Measurements from ENCODE around the gene B4GALT4. TPM values are rescaled to one million over a fixed set of nuclear protein-coding genes. Genes with fewer than 3 reads are reported as not detected.
A peak's percentile ranks its signal among the peaks of the same experiment; 100 is the strongest.

B4GALT4 gene
- total RNA-seq, 2 donors from 2014 or later: 12.5 to 14.8 TPM

- intact Hi-C loops (cut with DNase I): no loop called here
- H3K4me1 ChIP-seq: peaks cover 42% of the 10 kb centered on the region
- H3K36me3 ChIP-seq (replicated peaks in 1 of 2; ENCODE audit: insufficient read depth in 1 of 2, low read depth in 2 of 2): no peaks in the 10 kb centered on the region
- H3K4me3 ChIP-seq: no peak overlapping the region
- no peak for TF ChIP-seq POLR2A (IDR thresholded peaks at IDR 0.05)
- TF ChIP-seq CTCF (IDR thresholded peaks at IDR 0.05): no peak
- ATAC-seq: no peak
- no peaks in the 10 kb centered on the region for H3K27me3 ChIP-seq
- no peaks in the 10 kb centered on the region for H3K9me3 ChIP-seq
- no peak for DNase-seq
- WGBS, 2 donors: 74% methylated on average over 4 to 5 of the region's 5 CpGs
- H3K27ac ChIP-seq: no peak overlapping the region
Measured at GRCh38 chr3:119205685-119206084, 35.0 kb downstream of the B4GALT4 start.

GRCh38 chr3:119205209-119205608 is 35.5 kb downstream of the B4GALT4 start:
- Histone ChIP-seq H3K27ac (peak overlapping the region in 1 of 4 donors; percentile 21), H3K36me3 (replicated peaks in 1 of 2; ENCODE audit: insufficient read depth in 1 of 2, low read depth in 2 of 2) (no peaks in the 10 kb centered on the region), H3K4me3 (no peak overlapping the region), H3K4me1 (peaks cover 37% of the 10 kb centered on the region), H3K9me3 (no peaks in the 10 kb centered on the region), H3K27me3 (no peaks in the 10 kb centered on the region)
- 48 to 52% methylated on average over 8 of the region's 8 CpGs for WGBS, 2 donors
- ATAC-seq (no peak), DNase-seq (no peak)
- intact Hi-C loops (cut with DNase I): no loop called here
- TF ChIP-seq POLR2A (IDR thresholded peaks at IDR 0.05) (no peak), CTCF (IDR thresholded peaks at IDR 0.05) (no peak)

- no peak for ATAC-seq
- WGBS, 2 donors: 65 to 80% methylated on average over 1 of the region's 1 CpG
- TF ChIP-seq CTCF (IDR thresholded peaks at IDR 0.05): no peak
Measured at GRCh38 chr3:119195911-119196310, 44.8 kb downstream of the B4GALT4 start.

GRCh38 chr3:119195151-119195476 is 45.6 kb downstream of the B4GALT4 start:
- Histone ChIP-seq H3K4me3 (no peak overlapping the region), H3K9me3 (no peaks in the 10 kb centered on the region), H3K36me3 (replicated peaks in 1 of 2; ENCODE audit: insufficient read depth in 1 of 2, low read depth in 2 of 2) (no peaks in the 10 kb centered on the region), H3K4me1 (no peaks in the 10 kb centered on the region), H3K27me3 (no peaks in the 10 kb centered on the region), H3K27ac (no peak overlapping the region)
- no peak for DNase-seq
- no peak for TF ChIP-seq CTCF (IDR thresholded peaks at IDR 0.05)
- TF ChIP-seq POLR2A (IDR thresholded peaks at IDR 0.05): no peak
- 43 to 86% methylated on average over 1 of the region's 1 CpG for whole genome bisulfite sequencing, 2 donors
- no peak for ATAC-seq
- intact Hi-C loops (cut with DNase I): no loop called here

More at GRCh38 chr3:119195911-119196310, 44.8 kb downstream of the B4GALT4 start:
- intact Hi-C loops (cut with DNase I): no loop called here
- Histone ChIP-seq H3K27ac (no peak overlapping the region), H3K27me3 (no peaks in the 10 kb centered on the region), H3K4me3 (no peak overlapping the region), H3K4me1 (no peaks in the 10 kb centered on the region), H3K36me3 (replicated peaks in 1 of 2; ENCODE audit: insufficient read depth in 1 of 2, low read depth in 2 of 2) (no peaks in the 10 kb centered on the region), H3K9me3 (no peaks in the 10 kb centered on the region)
- no peak for DNase-seq

- no peak for DNase-seq
- WGBS, 2 donors: 69 to 75% methylated on average over 7 of the region's 7 CpGs
- Histone ChIP-seq H3K27ac (no peak overlapping the region), H3K27me3 (no peaks in the 10 kb centered on the region), H3K4me1 (no peaks in the 10 kb centered on the region), H3K4me3 (no peak overlapping the region), H3K9me3 (no peaks in the 10 kb centered on the region), H3K36me3 (replicated peaks in 1 of 2; ENCODE audit: insufficient read depth in 1 of 2, low read depth in 2 of 2) (no peaks in the 10 kb centered on the region)
- intact Hi-C loops (cut with DNase I): no loop called here
- ATAC-seq: no peak
- no peak for TF ChIP-seq POLR2A (IDR thresholded peaks at IDR 0.05)
Measured at GRCh38 chr3:119194237-119195150, 46.2 kb downstream of the B4GALT4 start.
